GM23338 (cell line): ENCODE measurements around the gene P2RY12. TPM values are rescaled to one million over a fixed set of nuclear protein-coding genes. Genes with fewer than 3 reads are reported as not detected.

Experiments used
- ATAC-seq: fragments of 200-7000 bp; cut with Tn5 transposase; 3 replicates; pipeline ENCODE4 v1.9.1; 2020
- DNase-seq: peaks from one replicate; pipeline ENCODE4 v3.0.0-alpha.2; 2015; ENCODE audit warnings: low spot score
- H2AFZ ChIP-seq: fragments of 200-600 bp; sonication (generic); 2 replicates; pipeline ENCODE4 v1.8.0; 2016; ENCODE audit warnings: antibody characterized with exemption, mild to moderate bottlenecking, moderate library complexity
- H3F3A ChIP-seq: fragments of 200-600 bp; sonication (generic); replicated peaks from 2 replicates; pipeline ENCODE4 v1.8.0; 2017; ENCODE audit warnings: antibody characterized with exemption, mixed run types, low read depth
- H3K27ac ChIP-seq: fragments of 200-600 bp; sonication (generic); 2 replicates; pipeline ENCODE4 v1.6.1; 2016; ENCODE audit warnings: low read depth
- H3K27me3 ChIP-seq: fragments of 200-600 bp; sonication (generic); 2 replicates; pipeline ENCODE4 v1.8.0; 2016; ENCODE audit warnings: mild to moderate bottlenecking, mixed run types, moderate library complexity; ENCODE audit not compliant: insufficient read depth
- H3K36me3 ChIP-seq: fragments of 200-600 bp; sonication (generic); 2 replicates; pipeline ENCODE4 v1.8.0; 2016; ENCODE audit warnings: mild to moderate bottlenecking; ENCODE audit not compliant: insufficient read depth
- H3K4me1 ChIP-seq: fragments of 200-600 bp; sonication (generic); 2 replicates; pipeline ENCODE4 v1.8.0; 2016; ENCODE audit warnings: mild to moderate bottlenecking, moderate library complexity; ENCODE audit not compliant: insufficient read depth
- H3K4me2 ChIP-seq: fragments of 200-600 bp; sonication (generic); 2 replicates; pipeline ENCODE4 v1.7.1; 2017; ENCODE audit warnings: mixed run types
- H3K4me3 ChIP-seq: fragments of 200-600 bp; sonication (generic); 2 replicates; pipeline ENCODE4 v1.6.1; 2016; ENCODE audit warnings: mixed run types
- H3K79me2 ChIP-seq: fragments of 200-600 bp; sonication (generic); replicated peaks from 2 replicates; pipeline ENCODE4 v1.8.0; 2017; ENCODE audit warnings: mild to moderate bottlenecking; ENCODE audit not compliant: insufficient read depth
- H3K9me2 ChIP-seq: fragments of 200-600 bp; sonication (generic); 2 replicates; pipeline ENCODE4 v1.8.0; 2017; ENCODE audit not compliant: insufficient read depth
- H4K20me1 ChIP-seq: fragments of 200-600 bp; sonication (generic); replicated peaks from 2 replicates; pipeline ENCODE4 v1.8.0; 2017; ENCODE audit warnings: mild to moderate bottlenecking; ENCODE audit not compliant: insufficient read depth
- H3K27ac Mint-ChIP-seq: 2 replicates; pipeline ENCODE4 v1.8.0; 2020; ENCODE audit warnings: inconsistent platforms, mild to moderate bottlenecking, moderate library complexity, mixed read lengths
- H3K27me3 Mint-ChIP-seq: 3 replicates; pipeline ENCODE4 v1.8.0; 2022; ENCODE audit warnings: low read depth, mild to moderate bottlenecking, moderate library complexity, mixed read lengths, inconsistent platforms; ENCODE audit not compliant: insufficient read depth, poor library complexity
- H3K36me3 Mint-ChIP-seq: 3 replicates; pipeline ENCODE4 v1.8.0; 2021; ENCODE audit warnings: low read depth, mild to moderate bottlenecking, inconsistent platforms, moderate library complexity, mixed read lengths
- H3K4me1 Mint-ChIP-seq: 3 replicates; pipeline ENCODE4 v1.8.0; 2020; ENCODE audit warnings: mild to moderate bottlenecking, inconsistent platforms, mixed read lengths
- H3K4me3 Mint-ChIP-seq: 3 replicates; pipeline ENCODE4 v1.8.0; 2021; ENCODE audit warnings: moderate library complexity, mild to moderate bottlenecking, inconsistent platforms, mixed read lengths
- H3K9me3 Mint-ChIP-seq: 3 replicates; pipeline ENCODE4 v1.8.0; 2020; ENCODE audit warnings: moderate library complexity, mild to moderate bottlenecking, inconsistent platforms, mixed read lengths
- CREB1 ChIP-seq: fragments of 250-450 bp; sonication (Bioruptor Pico); IDR thresholded peaks from 2 replicates; pipeline ENCODE4 v1.5.0; 2020; ENCODE audit warnings: low read depth, mild to moderate bottlenecking, moderate library complexity
- EZH2 ChIP-seq: fragments of 200-600 bp; sonication (generic); IDR thresholded peaks from one replicate; pipeline ENCODE4 v1.8.0; 2017; ENCODE audit warnings: antibody characterized with exemption, mild to moderate bottlenecking, low read depth; ENCODE audit not compliant: unreplicated experiment
- EZH2phosphoT487 ChIP-seq: fragments of 200-600 bp; sonication (generic); IDR thresholded peaks from one replicate; pipeline ENCODE4 v1.8.1; 2018; ENCODE audit warnings: antibody characterized with exemption; ENCODE audit not compliant: unreplicated experiment
- JUNB ChIP-seq: IDR thresholded peaks from one replicate; pipeline ENCODE4 v1.6.1; 2016; ENCODE audit warnings: antibody characterized with exemption; ENCODE audit not compliant: unreplicated experiment
- NANOG ChIP-seq: IDR thresholded peaks from 2 replicates; pipeline ENCODE4 v1.6.1; 2016; ENCODE audit warnings: antibody characterized with exemption, borderline replicate concordance
- POLR2AphosphoS5 ChIP-seq: IDR thresholded peaks from 2 replicates; pipeline ENCODE4 v1.6.1; 2016; ENCODE audit warnings: antibody characterized with exemption, low read depth
- STAT1 ChIP-seq: IDR thresholded peaks from one replicate; pipeline ENCODE4 v1.6.1; 2016; ENCODE audit warnings: antibody characterized with exemption; ENCODE audit not compliant: unreplicated experiment
- ZNF114 ChIP-seq: fragments of 250-450 bp; sonication (Bioruptor Pico); IDR thresholded peaks from 2 replicates; pipeline ENCODE4 v1.5.0; 2020; ENCODE audit warnings: mild to moderate bottlenecking, moderate library complexity
- ZNF331 ChIP-seq: fragments of 250-450 bp; sonication (Bioruptor Pico); IDR thresholded peaks from 2 replicates; pipeline ENCODE4 v1.5.0; 2020; ENCODE audit warnings: low read depth, mild to moderate bottlenecking, moderate library complexity
- ZNF462 ChIP-seq: fragments of 250-450 bp; sonication (Bioruptor Pico); IDR thresholded peaks from 2 replicates; pipeline ENCODE4 v1.5.0; 2020; ENCODE audit warnings: mild to moderate bottlenecking, moderate library complexity
- polyA plus RNA-seq: library from polyadenylated mRNA; unstranded; fragments of >200 nt; fragmentation: Nextera tagmentation; extraction: Ambion mirVana; gene quantifications from 2 replicates; pipeline ENCODE4 v1.2.1, GENCODE V29; 2016
- total RNA-seq: library from RNA; depleted of rRNA; stranded (reverse); fragments of >200 nt; shearing (Covaris generic); gene quantifications from 2 replicates; pipeline ENCODE4 v1.2.3, GENCODE V29; 2014

The P2RY12 gene
- total and polyA plus RNA-seq, 2 experiments from 2014 or later = 1.1 TPM; not detected in 1

- TF ChIP-seq EZH2phosphoT487 = no peak
- TF ChIP-seq JUNB = no peak
- no peak for TF ChIP-seq CREB1 (CRISPR knock-in tag)
- no peak for TF ChIP-seq ZNF462 (CRISPR knock-in tag)
- no peak for TF ChIP-seq ZNF331 (CRISPR knock-in tag)
- no peak for TF ChIP-seq POLR2AphosphoS5
- no peak for TF ChIP-seq EZH2
- no peak for TF ChIP-seq ZNF114 (CRISPR knock-in tag)
Measured at GRCh38 chr3:151330899-151331298, 53.7 kb downstream of the P2RY12 start (continued).

GRCh38 chr3:151330379-151330778, 54.2 kb downstream of the P2RY12 start:
- ATAC-seq = no peak
- no peaks in the 10 kb centered on the region for H3K36me3 ChIP-seq
- no peak overlapping the region for H3K4me3 ChIP-seq
- no peak overlapping the region for H3K27ac ChIP-seq
- H2AFZ ChIP-seq = no peak overlapping the region
- no peak for DNase-seq
- H3F3A ChIP-seq = no peaks in the 10 kb centered on the region
- Mint-ChIP-seq H3K4me3 (no peak overlapping the region), H3K27ac (no peak overlapping the region), H3K36me3 (no peaks in the 10 kb centered on the region), H3K9me3 (no peaks in the 10 kb centered on the region), H3K4me1 (peaks cover 15% of the 10 kb centered on the region), H3K27me3 (no peaks in the 10 kb centered on the region)
- H3K27me3 ChIP-seq = no peaks in the 10 kb centered on the region
- H3K4me1 ChIP-seq = no peaks in the 10 kb centered on the region; the same call in 1 of the 2 replicates
- no peak overlapping the region for H3K4me2 ChIP-seq
- no peaks in the 10 kb centered on the region; the same call in 1 of the 2 replicates for H3K9me2 ChIP-seq
- H4K20me1 ChIP-seq = no peaks in the 10 kb centered on the region
- H3K79me2 ChIP-seq = no peaks in the 10 kb centered on the region
- TF ChIP-seq EZH2 (no peak), POLR2AphosphoS5 (no peak), STAT1 (no peak), EZH2phosphoT487 (no peak), JUNB (no peak), NANOG (no peak), ZNF462 (CRISPR knock-in tag) (no peak)
